Dendritic cell treated with granulocyte-macrophage colony-stimulating factor and Interleukin-4, amounts not matched to agents 40 ng/mL and 50 ng/mL, for 4 days (primary cell): ENCODE measurements around the gene GFRA4.

Experiments
- H3K27ac Mint-ChIP-seq: one replicate; pipeline ENCODE4 v1.8.0; 2022; ENCODE audit warnings: mild to moderate bottlenecking, mixed read lengths
- H3K27me3 Mint-ChIP-seq: one replicate; pipeline ENCODE4 v1.8.0; 2022; ENCODE audit warnings: mild to moderate bottlenecking, mixed read lengths
- H3K36me3 Mint-ChIP-seq: one replicate; pipeline ENCODE4 v1.8.0; 2022; ENCODE audit warnings: low read depth, mixed read lengths
- H3K4me1 Mint-ChIP-seq: one replicate; pipeline ENCODE4 v1.8.0; 2022; ENCODE audit warnings: low read depth, mixed read lengths
- H3K4me3 Mint-ChIP-seq: one replicate; pipeline ENCODE4 v1.8.0; 2022; ENCODE audit warnings: mild to moderate bottlenecking, moderate library complexity, mixed read lengths
- H3K9me3 Mint-ChIP-seq: one replicate; pipeline ENCODE4 v1.8.0; 2022; ENCODE audit warnings: mixed read lengths
- intact Hi-C: fragments of 100-400 bp; cut with micrococcal nuclease; formaldehyde crosslinking; loops from one replicate; pipeline ENCODE4 v1.15.0; 2022

GFRA4 gene

DNA sequence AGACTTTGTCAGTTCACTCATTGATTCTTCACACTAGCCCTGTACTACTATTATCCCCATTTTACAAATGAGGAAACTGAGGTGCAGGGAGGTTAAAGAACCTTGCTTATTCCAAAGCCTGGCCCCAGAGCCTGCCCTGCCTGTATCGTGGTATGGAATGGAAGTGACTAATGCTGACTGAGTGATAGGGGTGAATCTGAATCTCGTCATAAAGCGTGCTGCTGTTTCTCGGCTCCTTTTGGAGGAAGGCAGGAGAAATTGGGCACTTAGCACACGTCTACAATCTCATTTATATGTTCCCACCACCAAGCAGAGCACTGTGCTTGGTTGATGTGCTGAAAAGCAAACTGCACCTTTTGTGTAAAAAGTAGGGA lies 17.1 kb downstream of the GFRA4 start:
- Mint-ChIP-seq H3K36me3 (peaks cover 93% of the 10 kb centered on the region), H3K4me3 (no peak overlapping the region), H3K27me3 (no peaks in the 10 kb centered on the region), H3K4me1 (peaks cover 1% of the 10 kb centered on the region), H3K27ac (no peak overlapping the region), H3K9me3 (no peaks in the 10 kb centered on the region)
- intact Hi-C loops = no loop called here

GRCh38 chr20:3645309-3646066 lies 17.7 kb downstream of the GFRA4 start:
- Mint-ChIP-seq H3K4me3 (no peak overlapping the region), H3K9me3 (no peaks in the 10 kb centered on the region), H3K36me3 (peaks cover 97% of the 10 kb centered on the region), H3K27ac (no peak overlapping the region), H3K4me1 (no peaks in the 10 kb centered on the region), H3K27me3 (no peaks in the 10 kb centered on the region)
- intact Hi-C loops = no loop called here

GRCh38 chr20:3640259-3640658 lies 22.9 kb downstream of the GFRA4 start:
- Mint-ChIP-seq H3K9me3 (no peaks in the 10 kb centered on the region), H3K4me3 (no peak overlapping the region), H3K36me3 (peaks cover 71% of the 10 kb centered on the region), H3K27me3 (no peaks in the 10 kb centered on the region), H3K4me1 (no peaks in the 10 kb centered on the region), H3K27ac (peak overlapping the region; percentile 25)
- intact Hi-C loops = no loop called here

DNA sequence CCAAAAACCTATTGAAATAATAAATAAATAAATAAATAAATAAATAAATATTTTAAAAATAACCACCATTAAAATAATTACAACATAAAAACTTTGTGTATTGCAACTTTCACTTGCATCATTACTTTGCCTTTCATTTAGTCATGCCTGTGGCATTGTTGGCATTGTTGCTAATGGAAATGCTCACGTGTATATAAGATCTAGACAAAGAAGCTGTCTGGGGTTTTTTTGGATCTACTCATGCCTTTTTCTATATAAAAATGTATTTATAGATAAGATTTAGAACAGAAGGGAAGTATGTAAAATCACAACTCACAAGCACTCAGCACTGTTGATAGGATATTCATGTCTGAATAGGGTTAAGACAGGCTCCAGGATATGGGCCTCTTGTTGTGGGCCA lies 27.9 kb downstream of the GFRA4 start:
- Mint-ChIP-seq H3K9me3 (no peaks in the 10 kb centered on the region), H3K4me1 (no peaks in the 10 kb centered on the region), H3K27me3 (no peaks in the 10 kb centered on the region), H3K27ac (no peak overlapping the region), H3K4me3 (no peak overlapping the region), H3K36me3 (peaks cover 52% of the 10 kb centered on the region)
- intact Hi-C loops = no loop called here

DNA sequence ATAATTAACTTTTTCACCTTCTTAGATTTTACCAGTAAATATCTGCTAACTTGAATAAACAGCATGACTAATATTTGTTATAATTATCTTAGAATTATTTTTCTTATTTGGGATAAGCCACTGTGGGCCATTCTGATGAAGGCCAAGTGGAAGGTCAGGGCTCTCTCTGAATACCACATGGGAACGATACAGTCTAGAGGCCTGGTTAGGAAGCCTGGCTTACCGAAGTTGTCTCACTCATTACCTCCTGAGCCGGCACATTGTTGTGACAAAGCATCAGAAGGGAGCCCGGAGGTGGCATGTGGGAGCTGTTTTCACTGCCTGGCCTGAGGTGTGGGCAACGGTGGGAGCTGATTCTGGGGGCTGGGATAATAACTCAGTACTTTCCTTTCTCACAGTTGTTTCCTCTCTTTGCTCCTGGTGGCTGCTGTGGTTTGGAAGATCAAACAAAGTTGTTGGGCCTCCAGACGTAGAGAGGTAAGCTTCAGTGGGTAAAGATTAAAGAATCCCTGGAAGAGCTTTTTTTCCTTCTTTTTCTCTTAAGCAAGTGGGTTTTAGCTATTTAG lies 29.2 kb downstream of the GFRA4 start:
- H3K4me1 Mint-ChIP-seq = no peaks in the 10 kb centered on the region
- intact Hi-C loops = no loop called here
- no peak overlapping the region for H3K27ac Mint-ChIP-seq
- no peaks in the 10 kb centered on the region for H3K9me3 Mint-ChIP-seq
- H3K36me3 Mint-ChIP-seq = peaks cover 52% of the 10 kb centered on the region
- H3K4me3 Mint-ChIP-seq = no peak overlapping the region
- no peaks in the 10 kb centered on the region for H3K27me3 Mint-ChIP-seq

- no peaks in the 10 kb centered on the region for H3K4me1 Mint-ChIP-seq
- peaks cover 56% of the 10 kb centered on the region for H3K36me3 Mint-ChIP-seq
- H3K9me3 Mint-ChIP-seq = no peaks in the 10 kb centered on the region
- intact Hi-C loops = no loop called here
- H3K4me3 Mint-ChIP-seq = no peak overlapping the region
- no peak overlapping the region for H3K27ac Mint-ChIP-seq
- no peaks in the 10 kb centered on the region for H3K27me3 Mint-ChIP-seq
These were observed 30.7 kb downstream of the GFRA4 start for GRCh38 chr20:3632311-3633004.

DNA sequence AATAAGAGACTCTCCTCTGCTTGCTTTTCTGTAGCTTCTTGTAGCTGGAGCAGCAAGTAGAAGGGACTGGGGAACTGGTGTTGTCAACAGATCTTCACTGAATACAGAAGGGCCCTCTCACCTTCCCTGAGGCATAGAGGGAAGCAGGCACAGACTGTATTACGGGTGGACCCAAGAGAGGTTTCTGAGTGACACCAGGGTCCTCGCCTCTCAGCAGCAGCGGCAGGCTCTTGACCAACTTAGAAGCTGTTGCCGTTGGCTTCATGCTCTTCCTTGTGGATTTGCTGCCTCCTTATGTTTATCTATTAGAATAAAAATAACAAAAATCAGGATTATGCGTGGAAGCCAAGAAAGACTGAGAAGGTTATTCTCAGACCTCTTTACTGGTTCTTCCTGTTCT lies 31.7 kb downstream of the GFRA4 start:
- intact Hi-C loops = no loop called here
- H3K9me3 Mint-ChIP-seq = no peaks in the 10 kb centered on the region

DNA sequence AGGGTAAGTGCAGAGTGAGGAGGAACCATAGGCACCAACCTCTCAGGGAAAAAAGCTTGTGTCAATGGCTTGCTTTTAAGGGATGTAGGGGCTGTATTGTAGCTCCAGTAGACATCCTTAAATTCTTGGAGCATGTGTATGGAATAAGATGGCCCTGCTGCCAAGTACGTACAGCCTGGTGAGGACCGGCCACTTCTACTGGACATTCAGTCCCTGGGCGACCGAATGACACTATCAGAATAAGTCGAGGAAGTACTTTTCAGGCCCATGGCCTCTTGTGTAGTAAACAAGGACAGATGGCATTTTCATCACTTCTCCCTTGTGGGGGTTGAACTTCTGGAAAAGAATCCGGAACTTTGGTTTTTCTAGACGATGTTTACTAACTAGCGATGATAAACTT lies 32.8 kb downstream of the GFRA4 start:
- intact Hi-C loops = no loop called here
- H3K36me3 Mint-ChIP-seq = peaks cover 71% of the 10 kb centered on the region
- no peaks in the 10 kb centered on the region for H3K27me3 Mint-ChIP-seq
- no peaks in the 10 kb centered on the region for H3K4me1 Mint-ChIP-seq
- H3K4me3 Mint-ChIP-seq = no peak overlapping the region
- H3K9me3 Mint-ChIP-seq = no peaks in the 10 kb centered on the region
- no peak overlapping the region for H3K27ac Mint-ChIP-seq

More for the DNA sequence above, 31.7 kb downstream of the GFRA4 start:
- no peak overlapping the region for H3K4me3 Mint-ChIP-seq
- H3K27me3 Mint-ChIP-seq = no peaks in the 10 kb centered on the region
- H3K27ac Mint-ChIP-seq = no peak overlapping the region
- peaks cover 65% of the 10 kb centered on the region for H3K36me3 Mint-ChIP-seq
- H3K4me1 Mint-ChIP-seq = no peaks in the 10 kb centered on the region

DNA sequence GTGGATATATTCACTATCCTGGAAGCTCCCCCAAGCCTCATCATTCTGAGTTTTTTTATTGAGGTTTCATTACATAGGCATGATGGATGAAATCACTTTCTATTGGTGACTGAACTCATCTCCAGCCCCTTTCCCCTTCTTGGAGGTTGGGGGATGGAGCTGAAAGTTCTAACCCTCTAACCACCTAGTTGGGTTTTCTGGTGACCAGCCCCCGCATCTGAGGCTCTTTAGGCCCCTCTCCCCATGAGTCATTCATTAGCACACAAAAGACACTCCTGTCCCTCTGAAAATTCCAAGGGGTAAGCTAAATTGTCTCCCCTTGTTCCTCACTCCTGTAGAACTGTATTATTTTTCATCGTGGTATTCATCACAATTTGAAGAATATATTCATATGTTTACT lies 33.3 kb downstream of the GFRA4 start:
- Mint-ChIP-seq H3K27me3 (no peaks in the 10 kb centered on the region), H3K36me3 (peaks cover 77% of the 10 kb centered on the region), H3K9me3 (no peaks in the 10 kb centered on the region), H3K4me3 (no peak overlapping the region), H3K4me1 (no peaks in the 10 kb centered on the region), H3K27ac (no peak overlapping the region)
- intact Hi-C loops = no loop called here

DNA sequence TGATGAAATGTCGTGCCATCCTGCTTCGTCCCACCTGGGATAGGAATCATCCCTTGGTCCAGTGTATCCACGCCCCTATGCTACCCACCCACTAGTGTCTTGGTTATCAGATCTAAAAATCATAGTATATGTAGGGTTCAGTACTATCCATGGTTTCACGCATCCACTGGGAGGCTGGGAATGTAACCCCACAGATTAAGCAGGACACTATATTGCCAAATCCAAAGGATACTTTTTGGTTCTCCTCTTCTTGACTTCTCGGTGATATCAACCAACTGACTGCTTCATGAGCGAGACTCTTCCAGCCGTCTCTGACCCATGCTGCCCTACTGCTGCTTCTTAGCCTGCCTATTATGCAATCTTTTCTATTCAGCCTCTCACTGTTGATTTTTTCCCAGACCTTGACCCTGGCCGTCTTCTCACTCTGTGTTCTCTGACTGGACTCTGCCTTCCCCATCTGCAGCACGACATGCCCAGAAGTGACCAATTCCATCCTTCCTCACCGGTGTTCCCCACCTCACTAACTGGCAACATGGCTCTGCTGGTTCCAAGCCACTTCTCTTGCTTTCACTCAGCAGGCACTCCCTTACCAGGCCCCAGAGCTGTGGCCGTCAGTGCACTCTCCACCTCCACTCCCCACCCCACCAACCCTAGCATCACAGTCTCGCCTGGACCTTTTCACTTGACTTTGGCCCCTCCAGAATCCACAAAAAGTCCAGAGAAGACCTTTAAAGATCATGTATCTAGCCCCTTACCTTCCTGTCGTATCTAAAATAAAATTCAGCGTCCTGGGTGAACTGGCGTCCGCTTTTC lies 34.5 kb downstream of the GFRA4 start:
- Mint-ChIP-seq H3K4me3 (no peak overlapping the region), H3K27ac (no peak overlapping the region)

DNA sequence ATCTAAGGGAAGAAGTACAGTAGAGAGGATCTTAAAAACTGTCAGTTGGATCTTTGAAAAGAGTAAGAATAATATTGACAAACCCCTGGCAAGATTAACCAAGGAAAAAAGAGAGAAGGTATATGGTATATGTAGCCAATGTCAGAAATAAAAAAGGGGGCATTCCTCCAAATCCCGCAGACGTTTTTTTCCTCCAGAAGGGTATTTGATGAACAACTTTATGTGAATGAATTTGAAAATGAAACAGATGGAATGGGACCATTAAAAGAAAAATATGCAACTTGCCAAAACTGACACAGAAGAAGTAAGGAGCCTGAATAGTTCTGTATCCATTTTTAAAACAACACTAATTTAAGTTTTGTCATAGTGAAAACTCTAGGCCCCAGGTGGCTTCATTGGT lies 35.7 kb downstream of the GFRA4 start:
- H3K27me3 Mint-ChIP-seq = no peaks in the 10 kb centered on the region
- H3K27ac Mint-ChIP-seq = no peak overlapping the region
- intact Hi-C loops = no loop called here

More for the DNA sequence above, 34.5 kb downstream of the GFRA4 start:
- H3K27me3 Mint-ChIP-seq = no peaks in the 10 kb centered on the region
- no peaks in the 10 kb centered on the region for H3K4me1 Mint-ChIP-seq
- no peaks in the 10 kb centered on the region for H3K9me3 Mint-ChIP-seq
- H3K36me3 Mint-ChIP-seq = peaks cover 76% of the 10 kb centered on the region
- intact Hi-C loops = no loop called here

DNA sequence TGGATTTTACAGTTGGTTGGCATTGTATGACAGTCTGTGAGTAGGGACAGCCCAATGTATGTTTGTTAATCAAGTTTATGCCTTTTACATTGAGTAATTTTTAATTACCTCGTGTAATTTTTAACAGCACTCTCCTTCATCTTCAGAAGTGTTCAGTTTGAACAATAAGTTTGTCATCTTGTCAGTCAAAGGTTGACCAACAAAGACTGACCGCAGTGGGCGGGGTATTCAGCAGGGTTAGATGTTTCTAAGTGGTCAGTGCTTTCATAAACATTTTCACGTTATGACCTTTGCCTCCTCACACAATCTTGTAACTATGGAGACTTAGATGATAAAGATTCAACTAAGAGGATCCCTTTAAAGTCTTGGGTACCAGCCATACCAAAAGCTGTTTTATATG lies 40.8 kb downstream of the GFRA4 start:
- Mint-ChIP-seq H3K36me3 (peaks cover 63% of the 10 kb centered on the region), H3K9me3 (no peaks in the 10 kb centered on the region), H3K4me3 (no peak overlapping the region), H3K27ac (no peak overlapping the region), H3K4me1 (no peaks in the 10 kb centered on the region), H3K27me3 (no peaks in the 10 kb centered on the region)
- intact Hi-C loops = no loop called here

More for the DNA sequence above, 35.7 kb downstream of the GFRA4 start:
- Mint-ChIP-seq H3K36me3 (peaks cover 71% of the 10 kb centered on the region), H3K4me3 (no peak overlapping the region), H3K9me3 (no peaks in the 10 kb centered on the region), H3K4me1 (no peaks in the 10 kb centered on the region)

DNA sequence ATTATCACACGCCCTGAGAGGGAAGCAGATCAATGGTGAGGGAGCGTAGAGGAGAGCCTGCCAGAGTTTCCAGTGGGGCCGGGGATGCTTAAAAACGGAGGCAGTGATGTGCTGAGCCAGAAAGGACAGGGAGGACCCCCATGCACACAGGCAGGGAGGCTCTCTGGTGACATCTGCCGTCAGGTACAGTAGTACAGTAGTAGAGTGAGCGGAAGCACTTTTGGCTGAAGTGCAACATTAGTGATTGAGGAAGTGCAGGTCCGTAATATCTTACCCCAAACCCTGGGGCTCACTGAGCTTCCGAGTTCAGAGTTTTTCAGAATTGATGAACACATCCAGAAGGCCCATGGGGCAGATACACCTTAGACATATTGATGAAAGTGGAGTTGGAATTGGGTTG lies 42.1 kb downstream of the GFRA4 start:
- H3K9me3 Mint-ChIP-seq = no peaks in the 10 kb centered on the region
- H3K4me3 Mint-ChIP-seq = no peak overlapping the region
- intact Hi-C loops = no loop called here
- peaks cover 66% of the 10 kb centered on the region for H3K36me3 Mint-ChIP-seq
- no peaks in the 10 kb centered on the region for H3K27me3 Mint-ChIP-seq
- H3K4me1 Mint-ChIP-seq = no peaks in the 10 kb centered on the region
- no peak overlapping the region for H3K27ac Mint-ChIP-seq

- intact Hi-C loops = no loop called here
- H3K36me3 Mint-ChIP-seq = peaks cover 66% of the 10 kb centered on the region
- H3K4me1 Mint-ChIP-seq = no peaks in the 10 kb centered on the region
- H3K27ac Mint-ChIP-seq = no peak overlapping the region
- H3K9me3 Mint-ChIP-seq = no peaks in the 10 kb centered on the region
- no peak overlapping the region for H3K4me3 Mint-ChIP-seq
- no peaks in the 10 kb centered on the region for H3K27me3 Mint-ChIP-seq
These were observed 46.9 kb downstream of the GFRA4 start for GRCh38 chr20:3616250-3616649.
